ENCODE results near the gene DLGAP1.

- TF ChIP-seq CTCF (tag by site-specific recombination; IDR thresholded peaks at IDR 0.05) (no peak), ZNF214 (tag by site-specific recombination; IDR thresholded peaks at IDR 0.05; ENCODE audit: borderline replicate concordance) (no peak), IKZF3 (tag by site-specific recombination; IDR thresholded peaks at IDR 0.05) (no peak), ZNF292 (tag by site-specific recombination; IDR thresholded peaks at IDR 0.05; ENCODE audit: borderline replicate concordance, low read depth) (no peak), ZNF302 (tag by site-specific recombination; IDR thresholded peaks at IDR 0.05; ENCODE audit: low read depth) (no peak), REST (tag by site-specific recombination; IDR thresholded peaks at IDR 0.05) (no peak), GLI4 (tag by site-specific recombination; IDR thresholded peaks at IDR 0.05) (no peak), BCL11A (tag by site-specific recombination; IDR thresholded peaks at IDR 0.05; ENCODE audit: low read depth) (no peak), YY1 (tag by site-specific recombination; IDR thresholded peaks at IDR 0.05) (no peak)
Measured at GRCh38 chr18:3675446-3675845, 779.7 kb downstream of the DLGAP1 start.
